K562 (cell line): Measurements from ENCODE around the gene PEPD. TPM values are rescaled to one million over a fixed set of nuclear protein-coding genes. Genes with fewer than 3 reads are reported as not detected.

Experiments
- ATAC-seq: fragments of 200-7000 bp; cut with Tn5 transposase; 3 replicates; pipeline ENCODE4 v1.9.1; 2020; ENCODE audit warnings: moderate library complexity
- BruUV-seq: library from RNA; stranded (reverse); fragments of 400-500 nt; replicated peaks from 2 replicates; lab custom pipeline; 2021; lab: Mats Ljungman, UMichigan
- CTCF ChIA-PET: fragments of 300-600 bp; formaldehyde crosslinking; extraction: SDS; loops from one replicate; lab custom pipeline; 2021; ENCODE audit warnings: low intra/inter-chr PET ratio; lab: Yijun Ruan, JAX
- POLR2A ChIA-PET: fragments of 300-600, 350-650 bp; sonication (Branson Sonifier 250); formaldehyde crosslinking; extraction: SDS; loops from one replicate; lab custom pipeline; 2021; ENCODE audit warnings: antibody characterized with exemption, inconsistent platforms; lab: Yijun Ruan, JAX
- DNase-seq, 4 experiments: peaks; one replicate each; pipeline versions ENCODE4 v3.0.0 to v3.0.0-alpha.2; 2011 to 2018; ENCODE audit warnings: low spot score in 3 of 4, mixed read lengths in 3 of 4; ENCODE audit errors: extremely low read depth in 1 of 4
- FAIRE-seq: peaks from 2 replicates; lab custom pipeline; 2011; peaks lifted over from hg19 to GRCh38; lab: Jason Lieb, UNC
- H2AFZ ChIP-seq: 2 replicates; pipeline ENCODE4 v1.6.0; 2011; ENCODE audit warnings: low read depth, low read length, control low read depth, inconsistent platforms
- H3K27ac ChIP-seq: fragments of 200-600 bp; 3 replicates; pipeline ENCODE4 v1.8.0; 2011; ENCODE audit warnings: low read depth, mild to moderate bottlenecking, control low read depth, inconsistent platforms, low read length, moderate library complexity, mixed read lengths; ENCODE audit errors: extremely low read depth
- H3K27me3 ChIP-seq, 2 experiments: fragments of 300-600 bp in 1 of 2; 2 replicates in 1 of 2; 3 replicates in 1 of 2; pipeline versions ENCODE4 v1.6.0 to v1.8.0; 2011; ENCODE audit warnings: inconsistent platforms in 2 of 2, low read length in 2 of 2, mild to moderate bottlenecking in 1 of 2, mixed read lengths in 1 of 2, moderate library complexity in 1 of 2; ENCODE audit not compliant: control insufficient read depth in 2 of 2, insufficient read depth in 2 of 2
- H3K36me3 ChIP-seq: fragments of 300-600 bp; 3 replicates; pipeline ENCODE4 v1.8.0; 2011; ENCODE audit warnings: mild to moderate bottlenecking, low read length, inconsistent platforms; ENCODE audit not compliant: control insufficient read depth, insufficient read depth
- H3K4me1 ChIP-seq, 2 experiments: fragments of 200-600 bp in 1 of 2; replicated peaks in 1 of 2; 2 replicates in 1 of 2; 3 replicates in 1 of 2; pipeline versions ENCODE4 v1.5.1 to v1.8.0; 2011; ENCODE audit warnings: inconsistent platforms in 2 of 2, low read length in 2 of 2, mild to moderate bottlenecking in 1 of 2, mixed read lengths in 1 of 2, moderate library complexity in 1 of 2; ENCODE audit not compliant: control insufficient read depth in 2 of 2, insufficient read depth in 2 of 2
- H3K4me2 ChIP-seq: 2 replicates; pipeline ENCODE4 v1.6.1; 2011; ENCODE audit warnings: low read length, control low read depth, inconsistent platforms, mixed read lengths; ENCODE audit not compliant: insufficient read depth
- H3K4me3 ChIP-seq: fragments of 200-600 bp; sonication (generic), shearing (Covaris generic); 2 replicates; pipeline ENCODE4 v1.5.1; 2016; ENCODE audit warnings: control low read depth, inconsistent platforms
- H3K79me2 ChIP-seq: fragments of 200-600 bp; 3 replicates; pipeline ENCODE4 v1.8.0; 2011; ENCODE audit warnings: low read length, inconsistent platforms; ENCODE audit not compliant: control insufficient read depth, insufficient read depth
- H3K9ac ChIP-seq, 2 experiments: 2 replicates each; pipeline versions ENCODE4 v1.6.0 to v1.6.1; 2011; ENCODE audit warnings: low read depth in 2 of 2, low read length in 2 of 2, control low read depth in 1 of 2, inconsistent platforms in 1 of 2, mild to moderate bottlenecking in 1 of 2, mixed read lengths in 1 of 2; ENCODE audit not compliant: insufficient read depth in 1 of 2
- H3K9me1 ChIP-seq: one replicate; pipeline ENCODE4 v1.6.0; 2011; ENCODE audit warnings: inconsistent platforms, mild to moderate bottlenecking, low read length, moderate library complexity; ENCODE audit not compliant: control insufficient read depth, insufficient read depth
- H3K9me3 ChIP-seq: replicated peaks from 2 replicates; pipeline ENCODE4 v1.5.1; 2011; ENCODE audit warnings: low read depth, low read length, inconsistent platforms; ENCODE audit not compliant: control insufficient read depth, insufficient read depth
- H4K20me1 ChIP-seq: replicated peaks from 2 replicates; pipeline ENCODE4 v1.6.1; 2011; ENCODE audit warnings: low read length, inconsistent platforms, mixed read lengths; ENCODE audit not compliant: control insufficient read depth, insufficient read depth
- CEBPG ChIP-seq, 3 experiments: fragments of 200-800 bp in 1 of 3; sonication (Bioruptor generic) in 1 of 3; sonication (generic) in 1 of 3; formaldehyde crosslinking in 1 of 3; IDR thresholded peaks in 2 of 3; conservative IDR thresholded peaks in 1 of 3; 2 replicates each; pipeline versions ENCODE4 v1.6.1 to v1.8.0; 2016 to 2022; ENCODE audit warnings: missing compliant biosample characterization in 2 of 3, missing genetic modification characterization in 2 of 3, mild to moderate bottlenecking in 1 of 3, missing genetic modification reagents in 1 of 3
- NCOA1 ChIP-seq: fragments of 450-650 bp; IDR thresholded peaks from 2 replicates; pipeline ENCODE4 v1.6.1; 2016; ENCODE audit warnings: low read depth
- NR2C2 ChIP-seq, 2 experiments: fragments of 200-800 bp in 1 of 2; sonication (Bioruptor generic) in 1 of 2; sonication (generic) in 1 of 2; formaldehyde crosslinking in 1 of 2; IDR thresholded peaks; 2 replicates each; pipeline versions ENCODE4 v1.6.1 to v1.8.0; 2016 to 2022; ENCODE audit warnings: mild to moderate bottlenecking in 1 of 2, missing compliant biosample characterization in 1 of 2, missing genetic modification characterization in 1 of 2, missing genetic modification reagents in 1 of 2
- PRMT5 ChIP-seq: sonication (generic); formaldehyde crosslinking; IDR thresholded peaks from 2 replicates; pipeline ENCODE4 v1.5.0; 2020; ENCODE audit warnings: missing genetic modification reagents
- SRSF9 ChIP-seq: fragments of 200-400 bp; formaldehyde crosslinking; IDR thresholded peaks from 2 replicates; pipeline ENCODE4 v1.6.1; 2017; ENCODE audit warnings: low read depth, low read length, borderline replicate concordance
- WGBS: fragments of 100-300 bp; shearing (Covaris generic); methylation state at CpG from one replicate; pipeline ENCODE4 v1.1.6; 2016; ENCODE audit warnings: low coverage, mixed read lengths; ENCODE audit not compliant: insufficient coverage; ENCODE audit errors: missing lambda C conversion rate; 5-methylcytosine and 5-hydroxymethylcytosine counted together
- in situ Hi-C: fragments of 300-500 bp; cut with MboI; formaldehyde crosslinking; loops from 4 replicates; pipeline ENCODE4 v1.15.0; 2018; ENCODE audit warnings: inconsistent platforms, mixed read lengths
- intact Hi-C: fragments of 100-400 bp; cut with micrococcal nuclease; formaldehyde crosslinking; loops from 2 replicates; pipeline ENCODE4 v1.14.2; 2022
- polyA plus RNA-seq, 8 experiments: library from polyadenylated mRNA; depleted of rRNA in 4 of 8; stranded (reverse) in 5 of 8; unstranded in 3 of 8; fragments of >200 nt; fragmentation: Nextera tagmentation in 2 of 8; fragmentation: Illumina TruSeq in 1 of 8; extraction: Ambion mirVana in 2 of 8; extraction: Trizol in 1 of 8; gene quantifications; 2 replicates each; pipeline versions ENCODE4 v1.2.1 to v1.2.3, GENCODE V29; 2011 to 2014; ENCODE audit warnings: inconsistent platforms in 1 of 8, missing spikeins in 1 of 8
- total RNA-seq, 7 experiments: library from RNA; depleted of rRNA in 6 of 7; stranded (reverse); fragments of >200 nt in 6 of 7; fragmentation: Illumina TruSeq in 2 of 7; extraction: Trizol in 2 of 7; gene quantifications; 2 replicates each; pipeline versions ENCODE4 v1.2.1 to v1.2.3, GENCODE V29; 2011 to 2021; ENCODE audit warnings: low replicate concordance in 1 of 7
- TF ChIP-seq, protein P1 (sequence below): fragments of 450-650 bp; formaldehyde crosslinking; IDR thresholded peaks from 2 replicates; pipeline ENCODE4 v1.4.0; 2020; ENCODE audit warnings: mild to moderate bottlenecking, moderate library complexity

PEPD gene
- total and polyA plus RNA-seq, 9 of the 15 experiments (the other 6 are each of a cell fraction or from before 2014, with no cell fraction given): 1.3 to 19.2 (median 16.0) TPM

DNA sequence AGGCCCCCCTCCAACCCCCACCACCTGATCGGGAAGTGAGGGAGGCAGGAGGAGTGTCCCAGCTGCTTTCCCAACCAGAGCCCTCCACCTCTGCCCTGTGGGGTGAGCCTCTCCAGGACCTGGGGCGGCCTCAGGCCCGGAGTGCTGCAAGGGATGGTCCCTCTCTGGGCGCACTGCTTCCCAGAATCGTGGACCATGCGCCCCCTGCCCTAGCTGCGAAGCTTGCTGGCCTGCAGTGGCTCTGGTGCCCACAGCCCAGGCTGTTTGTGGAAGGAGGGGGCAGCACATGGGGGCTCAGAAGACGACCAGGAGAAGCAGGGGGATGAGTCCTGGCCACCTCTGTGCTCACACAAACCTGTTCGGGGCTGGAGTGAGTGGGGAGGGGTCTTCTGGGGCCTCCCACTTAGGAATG, 114.4 kb downstream of the PEPD start:
- Histone ChIP-seq H3K4me2 (no peak overlapping the region), H3K9ac (no peak overlapping the region; a peak in 1 of 4 replicates), H4K20me1 (peaks cover 13% of the 10 kb centered on the region), H3K9me1 (no peaks in the 10 kb centered on the region), H3K27ac (no peak overlapping the region), H3K36me3 (no peaks in the 10 kb centered on the region), H3K9me3 (no peaks in the 10 kb centered on the region), H2AFZ (no peak overlapping the region), H3K27me3 (peaks cover 0 to 17% of the 10 kb centered on the region in 2 experiments; a peak in 1 of 5 replicates), H3K4me3 (no peak overlapping the region), H3K79me2 (no peaks in the 10 kb centered on the region), H3K4me1 (peaks cover 0 to 30% of the 10 kb centered on the region in 2 experiments; a peak in 2 of 5 replicates)
- POLR2A ChIA-PET: interaction anchor here (0.6 to 1.0 kb wide), 2 partner anchors 9 to 983 kb away, joined by 3 to 5 read pairs; no protein-coding TSS in a partner anchor
- in situ Hi-C loops (loop anchor here (5.0 to 10.0 kb wide), 2 partner anchors 170 to 262 kb away; no protein-coding TSS in a partner anchor), intact Hi-C loops (loop anchor here (5.0 kb wide), 1 partner anchor 265 kb away; no protein-coding TSS in a partner anchor)
- FAIRE-seq: no peak
- peak; percentile 16; the same call in 2 of the 3 replicates for ATAC-seq
- CTCF ChIA-PET: interaction anchor here (0.8 to 2.1 kb wide), 5 partner anchors 166 to 281 kb away, joined by 3 to 9 read pairs (median 5); no protein-coding TSS in a partner anchor
- no TSS peak for BruUV-seq
- DNase-seq: no peak
- 2% methylated on average over 7 of the region's 9 CpGs for WGBS
- TF ChIP-seq CEBPG (CRISPR knock-in tag; IDR thresholded peaks at IDR 0.05): no peak
- no peak for TF ChIP-seq CEBPG (tag; conservative IDR thresholded peaks at IDR 0.05 in 1 of 2, IDR thresholded peaks at IDR 0.05 in 1 of 2)
- no peak for TF ChIP-seq NR2C2 (CRISPR knock-in tag; IDR thresholded peaks at IDR 0.05)
- no peak for TF ChIP-seq NR2C2 (tag; IDR thresholded peaks at IDR 0.05)
- TF ChIP-seq PRMT5 (CRISPR knock-in tag): no peak
- no peak for TF ChIP-seq SRSF9
- TF ChIP-seq, protein P1, sequence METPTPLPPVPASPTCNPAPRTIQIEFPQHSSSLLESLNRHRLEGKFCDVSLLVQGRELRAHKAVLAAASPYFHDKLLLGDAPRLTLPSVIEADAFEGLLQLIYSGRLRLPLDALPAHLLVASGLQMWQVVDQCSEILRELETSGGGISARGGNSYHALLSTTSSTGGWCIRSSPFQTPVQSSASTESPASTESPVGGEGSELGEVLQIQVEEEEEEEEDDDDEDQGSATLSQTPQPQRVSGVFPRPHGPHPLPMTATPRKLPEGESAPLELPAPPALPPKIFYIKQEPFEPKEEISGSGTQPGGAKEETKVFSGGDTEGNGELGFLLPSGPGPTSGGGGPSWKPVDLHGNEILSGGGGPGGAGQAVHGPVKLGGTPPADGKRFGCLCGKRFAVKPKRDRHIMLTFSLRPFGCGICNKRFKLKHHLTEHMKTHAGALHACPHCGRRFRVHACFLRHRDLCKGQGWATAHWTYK: no peak
- no peak for TF ChIP-seq NCOA1
- TF ChIP-seq, all 486 proteins: peak for 0
